PC-9 (cell line): ENCODE data around the gene FNDC3B. TPM values are rescaled to one million over a fixed set of nuclear protein-coding genes. Genes with fewer than 3 reads are reported as not detected.

ENCODE experiments used
- BruUV-seq: library from RNA; stranded (reverse); fragments of 400-500 nt; replicated peaks from 2 replicates; lab custom pipeline; 2021; lab: Mats Ljungman, UMichigan
- CTCF ChIA-PET: fragments of 300-600 bp; sonication (Branson Sonifier 250); formaldehyde crosslinking; loops from one replicate; lab custom pipeline; 2022; ENCODE audit warnings: antibody characterized with exemption; lab: Charles Lee
- POLR2A ChIA-PET: fragments of 300-600 bp; sonication (Branson Sonifier 250); formaldehyde crosslinking; loops from one replicate; lab custom pipeline; 2022; ENCODE audit warnings: antibody characterized with exemption; ENCODE audit not compliant: unreplicated experiment; lab: Charles Lee
- DNase-seq, 2 experiments: peaks; one replicate each; pipeline versions ENCODE4 v3.0.0 to v3.0.0-alpha.2; 2015 to 2022; ENCODE audit warnings: mixed read lengths in 1 of 2
- H2AFZ ChIP-seq: fragments of 200-600 bp; sonication (generic); 2 replicates; pipeline ENCODE4 v1.8.1; 2017; ENCODE audit warnings: antibody characterized with exemption
- H3F3A ChIP-seq: fragments of 200-600 bp; sonication (generic); 2 replicates; pipeline ENCODE4 v1.8.1; 2017; ENCODE audit warnings: antibody characterized with exemption, mild to moderate bottlenecking, low read depth; ENCODE audit not compliant: insufficient read depth
- H3K27ac ChIP-seq: fragments of 200-600 bp; sonication (generic); 2 replicates; pipeline ENCODE4 v1.6.1; 2016; ENCODE audit warnings: mixed run types
- H3K27me3 ChIP-seq: fragments of 200-600 bp; sonication (generic); 2 replicates; pipeline ENCODE4 v1.6.1; 2016; ENCODE audit warnings: low read depth, mixed run types; ENCODE audit not compliant: insufficient read depth
- H3K36me3 ChIP-seq: fragments of 200-600 bp; sonication (generic); 2 replicates; pipeline ENCODE4 v1.6.1; 2016; ENCODE audit warnings: low read depth, mixed run types
- H3K4me1 ChIP-seq: fragments of 200-600 bp; sonication (generic); replicated peaks from 2 replicates; pipeline ENCODE4 v1.6.1; 2016; ENCODE audit warnings: mixed run types; ENCODE audit not compliant: insufficient read depth
- H3K4me2 ChIP-seq: fragments of 200-600 bp; sonication (generic); 2 replicates; pipeline ENCODE4 v1.6.1; 2017; ENCODE audit warnings: mixed run types
- H3K4me3 ChIP-seq: fragments of 200-600 bp; sonication (generic); 2 replicates; pipeline ENCODE4 v1.6.1; 2016; ENCODE audit warnings: mixed run types
- H3K79me2 ChIP-seq: fragments of 200-600 bp; sonication (generic); 2 replicates; pipeline ENCODE4 v1.6.1; 2017; ENCODE audit warnings: low read depth, mixed run types
- H3K9me2 ChIP-seq: fragments of 200-600 bp; sonication (generic); 2 replicates; pipeline ENCODE4 v1.8.1; 2017; ENCODE audit warnings: mild to moderate bottlenecking; ENCODE audit not compliant: insufficient read depth
- H3K9me3 ChIP-seq: fragments of 200-600 bp; sonication (generic); 2 replicates; pipeline ENCODE4 v1.8.1; 2016; ENCODE audit warnings: low read depth; ENCODE audit not compliant: insufficient read depth
- H4K20me1 ChIP-seq: fragments of 200-600 bp; sonication (generic); 2 replicates; pipeline ENCODE4 v1.8.1; 2017; ENCODE audit not compliant: insufficient read depth
- EZH2 ChIP-seq: fragments of 200-600 bp; sonication (generic); IDR thresholded peaks from 2 replicates; pipeline ENCODE4 v1.8.0; 2017; ENCODE audit warnings: antibody characterized with exemption, low read depth
- intact Hi-C: fragments of 100-400 bp; cut with micrococcal nuclease; formaldehyde crosslinking; loops from one replicate; pipeline ENCODE4 v1.10.0; 2022; ENCODE audit not compliant: unreplicated experiment
- total RNA-seq: library from RNA; stranded (reverse); gene quantifications from 2 replicates; pipeline ENCODE4 v1.2.3, GENCODE V29; 2021
- TF ChIP-seq, protein P1 (sequence below): fragments of 200-600 bp; sonication (generic); conservative IDR thresholded peaks from 2 replicates; pipeline ENCODE4 v1.6.1; 2017; ENCODE audit warnings: mixed run types, antibody characterized with exemption, mild to moderate bottlenecking, moderate library complexity

The FNDC3B gene
- total RNA-seq, 1 experiment from 2014 or later = 106 TPM

DNA sequence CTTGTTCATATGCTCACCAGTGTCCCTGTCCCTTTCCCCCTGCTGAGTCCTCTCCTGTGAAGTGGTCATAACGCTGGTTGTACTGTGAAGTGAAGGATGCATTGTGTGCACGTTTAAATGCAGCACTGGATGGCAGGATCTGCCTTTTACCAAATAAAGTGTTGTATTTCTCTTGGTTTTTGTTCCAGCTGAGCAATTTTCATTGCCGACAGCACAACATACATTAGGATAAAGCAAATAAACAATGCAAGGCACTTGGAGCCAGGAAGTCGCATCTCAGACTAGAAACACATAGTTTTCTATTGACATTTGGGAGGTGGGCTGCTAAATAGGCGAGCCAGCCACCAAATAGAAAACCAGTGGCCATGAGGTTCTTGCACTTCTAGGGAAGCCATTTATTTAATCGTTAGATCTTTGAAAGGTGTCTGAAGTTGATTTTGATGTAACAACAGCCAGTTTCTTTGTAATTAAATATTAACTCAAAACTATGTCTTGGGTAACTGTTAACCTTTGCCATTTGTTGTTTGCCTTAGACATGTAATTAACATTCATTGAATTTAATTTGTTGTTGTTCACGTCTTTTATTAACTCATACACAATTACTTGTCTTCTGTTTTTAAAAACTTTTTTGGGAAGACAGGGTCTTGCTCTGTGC, 185.3 kb downstream of the FNDC3B start:
- intact Hi-C loops = no loop called here

DNA sequence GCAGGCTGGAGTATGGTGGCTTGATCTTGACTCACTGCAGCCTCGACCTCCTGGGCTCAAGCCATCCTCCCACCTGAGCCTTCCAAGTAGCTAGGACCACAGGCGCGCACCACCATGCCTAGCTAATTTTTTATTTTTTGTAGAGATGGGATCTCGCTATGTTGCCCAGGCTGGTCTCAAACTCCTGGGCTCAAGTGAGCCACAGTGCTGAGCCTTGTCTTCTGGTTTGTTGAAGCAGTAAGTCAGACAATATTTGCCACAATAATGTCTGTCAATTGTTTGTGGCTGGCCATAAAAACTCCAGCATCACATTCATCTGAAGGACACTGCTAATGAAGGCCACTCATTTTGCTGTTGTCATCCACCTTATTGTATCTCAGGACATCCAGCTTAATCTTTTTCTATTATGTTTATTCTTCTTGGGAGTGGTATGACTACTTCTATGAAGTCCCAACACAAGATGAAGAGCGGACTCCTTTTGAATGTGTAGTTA, 185.9 kb downstream of the FNDC3B start:
- POLR2A ChIA-PET = no interaction called here
- BruUV-seq = no TSS peak

More for the DNA sequence above, 185.3 kb downstream of the FNDC3B start:
- Histone ChIP-seq H3K4me2 (no peak overlapping the region), H3K4me3 (no peak overlapping the region), H3K27me3 (no peaks in the 10 kb centered on the region), H3K27ac (no peak overlapping the region), H3K9me3 (peaks cover 2% of the 10 kb centered on the region; the same call in 1 of the 2 replicates), H4K20me1 (peaks cover 78% of the 10 kb centered on the region), H3K79me2 (peaks cover 97% of the 10 kb centered on the region), H3K9me2 (no peaks in the 10 kb centered on the region), H3F3A (peaks cover 95% of the 10 kb centered on the region), H2AFZ (no peak overlapping the region), H3K36me3 (peaks cover 63% of the 10 kb centered on the region), H3K4me1 (peaks cover 24% of the 10 kb centered on the region)
- CTCF ChIA-PET = no interaction called here
- POLR2A ChIA-PET = no interaction called here
- DNase-seq = no peak
- no TSS peak for BruUV-seq
- TF ChIP-seq, protein P1, sequence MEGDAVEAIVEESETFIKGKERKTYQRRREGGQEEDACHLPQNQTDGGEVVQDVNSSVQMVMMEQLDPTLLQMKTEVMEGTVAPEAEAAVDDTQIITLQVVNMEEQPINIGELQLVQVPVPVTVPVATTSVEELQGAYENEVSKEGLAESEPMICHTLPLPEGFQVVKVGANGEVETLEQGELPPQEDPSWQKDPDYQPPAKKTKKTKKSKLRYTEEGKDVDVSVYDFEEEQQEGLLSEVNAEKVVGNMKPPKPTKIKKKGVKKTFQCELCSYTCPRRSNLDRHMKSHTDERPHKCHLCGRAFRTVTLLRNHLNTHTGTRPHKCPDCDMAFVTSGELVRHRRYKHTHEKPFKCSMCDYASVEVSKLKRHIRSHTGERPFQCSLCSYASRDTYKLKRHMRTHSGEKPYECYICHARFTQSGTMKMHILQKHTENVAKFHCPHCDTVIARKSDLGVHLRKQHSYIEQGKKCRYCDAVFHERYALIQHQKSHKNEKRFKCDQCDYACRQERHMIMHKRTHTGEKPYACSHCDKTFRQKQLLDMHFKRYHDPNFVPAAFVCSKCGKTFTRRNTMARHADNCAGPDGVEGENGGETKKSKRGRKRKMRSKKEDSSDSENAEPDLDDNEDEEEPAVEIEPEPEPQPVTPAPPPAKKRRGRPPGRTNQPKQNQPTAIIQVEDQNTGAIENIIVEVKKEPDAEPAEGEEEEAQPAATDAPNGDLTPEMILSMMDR = no peak
- no peak for TF ChIP-seq EZH2

GRCh38 chr3:172226831-172227230, 187.5 kb downstream of the FNDC3B start:
- peaks cover 73% of the 10 kb centered on the region for H4K20me1 ChIP-seq
- BruUV-seq = no TSS peak
- peaks cover 74% of the 10 kb centered on the region for H3K36me3 ChIP-seq
- no peak overlapping the region for H3K4me3 ChIP-seq
- H3K4me2 ChIP-seq = no peak overlapping the region
- CTCF ChIA-PET = no interaction called here
- H3K9me3 ChIP-seq = no peaks in the 10 kb centered on the region; the same call in 1 of the 2 replicates
- H2AFZ ChIP-seq = no peak overlapping the region
- POLR2A ChIA-PET = interaction anchor here (0.6 kb wide), 1 partner anchor 141 kb away, joined by 3 read pairs; no protein-coding TSS in a partner anchor
- H3K9me2 ChIP-seq = no peaks in the 10 kb centered on the region
- H3K79me2 ChIP-seq = peaks cover 97% of the 10 kb centered on the region
- H3K27ac ChIP-seq = no peak overlapping the region
- DNase-seq = no peak
- TF ChIP-seq, protein P1 = no peak
- no peak for TF ChIP-seq EZH2
- peaks cover 3% of the 10 kb centered on the region; the same call in 1 of the 2 replicates for H3K4me1 ChIP-seq
- intact Hi-C loops = no loop called here
- H3F3A ChIP-seq = peaks cover 92% of the 10 kb centered on the region
- no peaks in the 10 kb centered on the region for H3K27me3 ChIP-seq

More for the DNA sequence above, 185.9 kb downstream of the FNDC3B start:
- Histone ChIP-seq H3K36me3 (peaks cover 63% of the 10 kb centered on the region), H3K4me3 (no peak overlapping the region), H3K9me3 (no peaks in the 10 kb centered on the region), H3K27ac (peak overlapping the region; percentile 17; the same call in 1 of the 2 replicates), H3K27me3 (no peaks in the 10 kb centered on the region), H3F3A (peaks cover 94% of the 10 kb centered on the region), H3K79me2 (peaks cover 97% of the 10 kb centered on the region), H3K4me2 (no peak overlapping the region), H3K9me2 (no peaks in the 10 kb centered on the region), H3K4me1 (peaks cover 19% of the 10 kb centered on the region), H2AFZ (no peak overlapping the region), H4K20me1 (peaks cover 72% of the 10 kb centered on the region)
- intact Hi-C loops = no loop called here
- no peak for DNase-seq
- CTCF ChIA-PET = no interaction called here
- TF ChIP-seq, protein P1 = no peak
- no peak for TF ChIP-seq EZH2
